Activated T-cell treated with anti-CD3 and anti-CD28 coated beads for 24 hours (primary cell): ENCODE results near the gene ATAD1.
A peak's percentile ranks its signal among the peaks of the same experiment; 100 is the strongest.
"Not testable (repeated sequence)": the region's sequence is repeated elsewhere in the genome, so short reads cannot be mapped to it uniquely, and the experiment has no call there.

ENCODE experiments used
- DNase-seq: peaks from one replicate; pipeline ENCODE4 v3.0.0-alpha.2; 2020; ENCODE audit warnings: low read depth

Gene ATAD1

GRCh38 chr10:87817609-87818504 is at the start of gene ATAD1:
ATAD1 (minus strand) TSS chr10:87818226; CDS start chr10:87814599, 3,627 bp downstream.
- peak; percentile 86 for DNase-seq

GRCh38 chr10:87867453-87867852 is 49.4 kb upstream of the ATAD1 start:
- DNase-seq = no peak

GRCh38 chr10:87866412-87866974 is 48.5 kb upstream of the ATAD1 start:
- no peak for DNase-seq

- no peak for DNase-seq
Observed at GRCh38 chr10:87865241-87865881, 47.3 kb upstream of the ATAD1 start.

- no peak for DNase-seq
Observed at GRCh38 chr10:87864496-87865059, 46.6 kb upstream of the ATAD1 start.

GRCh38 chr10:87863951-87864495 is 46.0 kb upstream of the ATAD1 start:
- DNase-seq = not testable (repeated sequence)

GRCh38 chr10:87863053-87863943 is 45.3 kb upstream of the ATAD1 start, which contains the start of the genes KLLN and PTEN:
KLLN (minus strand) TSS chr10:87863533; CDS start chr10:87862487, 1,046 bp downstream.
PTEN (plus strand) TSS chr10:87863625; CDS start chr10:87864470, 845 bp downstream.
- DNase-seq = peak; percentile 78

- no peak for DNase-seq
Observed at GRCh38 chr10:87862679-87863052, 44.6 kb upstream of the ATAD1 start.

- peak; percentile 91 for DNase-seq
Observed at GRCh38 chr10:87861953-87862678, 44.1 kb upstream of the ATAD1 start.

GRCh38 chr10:87861566-87861952 is 43.5 kb upstream of the ATAD1 start:
- no peak for DNase-seq

GRCh38 chr10:87860816-87861403 is 42.9 kb upstream of the ATAD1 start:
- no peak for DNase-seq

- no peak for DNase-seq
Observed at GRCh38 chr10:87860156-87860795, 42.2 kb upstream of the ATAD1 start.

GRCh38 chr10:87855665-87856064 is 37.6 kb upstream of the ATAD1 start:
- not testable (repeated sequence) for DNase-seq

- not testable (repeated sequence) for DNase-seq
Observed at GRCh38 chr10:87855247-87855646, 37.2 kb upstream of the ATAD1 start.

- no peak for DNase-seq
Observed at GRCh38 chr10:87852089-87852488, 34.1 kb upstream of the ATAD1 start.

GRCh38 chr10:87850742-87851205 is 32.7 kb upstream of the ATAD1 start:
- peak; percentile 29 for DNase-seq

- no peak for DNase-seq
Observed at GRCh38 chr10:87849001-87849400, 31.0 kb upstream of the ATAD1 start.

GRCh38 chr10:87847550-87847949 is 29.5 kb upstream of the ATAD1 start:
- DNase-seq = no peak

- not testable (repeated sequence) for DNase-seq
Observed at GRCh38 chr10:87846711-87847110, 28.7 kb upstream of the ATAD1 start.
